ENCODE results near the gene BMP2.
A peak's percentile ranks its signal among the peaks of the same experiment; 100 is the strongest.

The BMP2 gene

DNA sequence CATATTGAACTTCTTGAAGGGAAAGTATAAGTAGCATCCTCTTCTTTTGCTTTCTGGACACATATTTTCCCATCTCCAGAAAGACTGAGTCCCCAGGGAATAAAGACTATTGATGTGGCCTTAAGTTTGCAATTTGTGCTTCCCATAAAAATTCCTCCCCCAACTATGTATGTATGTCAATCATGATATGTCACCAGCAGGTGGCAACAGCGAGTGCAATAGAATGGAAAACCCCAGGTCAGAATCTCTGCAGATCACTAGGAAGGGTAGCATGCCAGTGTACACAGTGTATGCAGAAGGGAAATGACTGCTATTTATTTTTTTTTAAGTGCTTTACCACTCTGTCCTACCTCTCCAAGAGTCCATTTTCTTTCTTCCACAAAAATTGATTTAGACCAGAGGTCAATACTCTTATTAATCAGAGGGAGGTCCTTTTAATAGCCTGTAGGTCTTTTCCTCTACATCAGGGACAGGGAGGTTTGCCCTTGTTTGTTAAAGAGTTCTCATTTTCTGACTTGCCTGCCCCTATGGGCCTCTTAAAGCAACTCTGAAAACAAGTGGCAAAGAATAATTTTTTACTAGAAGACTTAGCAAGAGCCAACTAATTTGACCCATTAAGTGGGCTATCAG, 61.4 kb downstream of the BMP2 start:
- no peak overlapping the region for H3K4me3 ChIP-seq (ENCODE audit: low read depth, low read length)
- TF ChIP-seq, protein P1, sequence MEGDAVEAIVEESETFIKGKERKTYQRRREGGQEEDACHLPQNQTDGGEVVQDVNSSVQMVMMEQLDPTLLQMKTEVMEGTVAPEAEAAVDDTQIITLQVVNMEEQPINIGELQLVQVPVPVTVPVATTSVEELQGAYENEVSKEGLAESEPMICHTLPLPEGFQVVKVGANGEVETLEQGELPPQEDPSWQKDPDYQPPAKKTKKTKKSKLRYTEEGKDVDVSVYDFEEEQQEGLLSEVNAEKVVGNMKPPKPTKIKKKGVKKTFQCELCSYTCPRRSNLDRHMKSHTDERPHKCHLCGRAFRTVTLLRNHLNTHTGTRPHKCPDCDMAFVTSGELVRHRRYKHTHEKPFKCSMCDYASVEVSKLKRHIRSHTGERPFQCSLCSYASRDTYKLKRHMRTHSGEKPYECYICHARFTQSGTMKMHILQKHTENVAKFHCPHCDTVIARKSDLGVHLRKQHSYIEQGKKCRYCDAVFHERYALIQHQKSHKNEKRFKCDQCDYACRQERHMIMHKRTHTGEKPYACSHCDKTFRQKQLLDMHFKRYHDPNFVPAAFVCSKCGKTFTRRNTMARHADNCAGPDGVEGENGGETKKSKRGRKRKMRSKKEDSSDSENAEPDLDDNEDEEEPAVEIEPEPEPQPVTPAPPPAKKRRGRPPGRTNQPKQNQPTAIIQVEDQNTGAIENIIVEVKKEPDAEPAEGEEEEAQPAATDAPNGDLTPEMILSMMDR (IDR thresholded peaks at IDR 0.05; ENCODE audit: low read depth, low read length, missing control alignments): peak; percentile 70
- peak; percentile 5 for DNase-seq (ENCODE audit: low read depth)

DNA sequence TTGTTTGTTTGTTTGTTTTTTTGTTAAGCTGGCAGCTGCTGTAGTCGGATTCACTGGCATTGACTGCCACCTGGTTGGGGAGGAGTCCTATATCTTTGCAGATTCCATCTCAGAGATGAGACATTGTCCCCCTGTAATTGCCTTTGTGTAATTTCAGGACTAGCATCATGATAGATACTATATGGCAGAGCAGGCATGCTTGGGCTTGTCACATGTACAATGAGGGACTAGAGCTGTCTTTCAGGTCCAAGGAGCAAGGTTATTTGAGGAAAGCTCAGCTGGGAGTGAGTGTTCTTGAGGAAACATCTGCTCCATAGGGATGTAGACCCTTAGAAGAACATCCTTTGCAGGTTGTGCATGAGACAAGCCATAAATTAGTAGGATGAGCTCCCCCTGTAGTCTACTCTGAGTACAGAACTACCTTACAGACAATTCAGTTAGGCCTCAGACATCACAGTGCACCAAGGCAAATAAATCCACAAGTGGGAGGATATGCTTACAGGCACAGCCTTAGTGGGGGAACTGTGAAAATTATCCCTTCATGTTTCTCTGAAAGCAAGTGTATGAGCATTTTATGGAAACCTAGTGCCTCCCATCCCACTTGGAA, 62.1 kb downstream of the BMP2 start:
- no peak overlapping the region for H3K4me3 ChIP-seq (ENCODE audit: low read depth, low read length)
- TF ChIP-seq, protein P1 (IDR thresholded peaks at IDR 0.05; ENCODE audit: low read depth, low read length, missing control alignments): peak; percentile 4
- no peak for DNase-seq (ENCODE audit: low read depth)

Data from GM12864 (cell line).